ENCODE results near the gene GOLGA6L24.
"Not testable (repeated sequence)": the region's sequence is repeated elsewhere in the genome, so short reads cannot be mapped to it uniquely, and the experiment has no call there.

GOLGA6L24 gene

DNA sequence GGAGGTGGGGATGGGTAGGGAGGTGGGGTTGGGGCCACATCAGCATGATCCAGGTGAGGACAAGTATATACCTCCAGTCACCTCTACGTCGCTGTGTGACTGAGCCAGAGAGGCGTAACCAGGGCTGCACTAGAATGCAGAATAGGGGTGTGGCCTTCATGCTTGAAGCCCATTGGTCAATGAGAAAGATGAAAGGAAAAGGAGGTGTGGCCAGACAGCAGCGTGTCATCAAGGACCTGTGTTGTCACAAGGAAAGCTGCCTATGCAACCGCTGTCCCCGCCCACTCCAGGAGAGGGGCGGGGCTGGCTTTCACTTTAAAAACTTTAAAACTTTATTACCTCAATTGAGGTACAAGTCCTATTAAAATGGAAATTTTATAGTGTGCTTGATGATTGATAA lies at the start of gene GOLGA6L24:
TSS of gene GOLGA6L24 (minus strand) at position 101 of the 400 bp plus-strand sequence. CDS start at position 40, 61 bp downstream.
- DNase-seq: not testable (repeated sequence)

GRCh38 chr15:28402774-28403435 lies 45.0 kb upstream of the GOLGA6L24 start:
- not testable (repeated sequence) for DNase-seq

DNA sequence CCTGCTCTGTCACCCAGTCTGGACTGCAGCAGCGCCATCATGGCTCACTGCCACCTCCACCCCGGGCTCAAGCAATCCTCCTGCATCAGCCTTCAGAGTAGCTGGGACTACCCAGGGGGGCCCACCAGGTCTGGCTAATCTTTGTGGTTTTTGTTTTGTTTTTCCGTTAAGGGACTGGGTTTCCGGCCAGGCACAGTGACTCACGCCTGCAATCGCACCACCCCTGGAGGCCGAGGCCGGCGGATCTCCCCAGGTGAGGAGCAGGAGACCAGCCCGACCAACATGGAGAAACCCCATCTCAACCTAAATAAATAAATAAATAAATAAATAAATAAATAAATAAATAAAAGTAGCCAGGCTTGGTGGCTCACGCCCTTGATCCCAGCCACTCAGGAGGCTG lies 38.1 kb upstream of the GOLGA6L24 start:
- not testable (repeated sequence) for DNase-seq

DNA sequence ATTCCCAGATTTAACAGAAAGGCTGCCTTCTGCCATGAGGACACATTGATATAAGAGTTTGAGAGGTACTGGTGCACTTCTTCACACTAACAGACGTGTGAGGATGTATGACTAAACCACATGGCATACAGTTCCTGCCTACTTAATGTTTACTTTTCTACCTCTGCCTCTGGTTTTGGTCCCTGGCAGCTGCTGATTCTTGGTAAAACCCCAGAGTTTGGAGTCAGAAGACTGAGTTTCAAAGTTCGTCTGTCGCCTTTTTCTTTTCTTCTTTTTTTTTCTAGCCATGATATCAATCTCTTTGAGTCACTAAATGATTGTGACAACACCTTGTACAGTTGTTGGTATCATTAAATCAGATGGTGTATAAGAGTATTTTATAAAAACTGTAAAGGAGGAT lies 22.2 kb upstream of the GOLGA6L24 start:
- not testable (repeated sequence) for DNase-seq

GRCh38 chr15:28378364-28378763 lies 20.5 kb upstream of the GOLGA6L24 start, which contains the start of gene GOLGA8F:
GOLGA8F (plus strand) TSS chr15:28378664; CDS start chr15:28378762, 98 bp downstream.
- DNase-seq: not testable (repeated sequence)

DNA sequence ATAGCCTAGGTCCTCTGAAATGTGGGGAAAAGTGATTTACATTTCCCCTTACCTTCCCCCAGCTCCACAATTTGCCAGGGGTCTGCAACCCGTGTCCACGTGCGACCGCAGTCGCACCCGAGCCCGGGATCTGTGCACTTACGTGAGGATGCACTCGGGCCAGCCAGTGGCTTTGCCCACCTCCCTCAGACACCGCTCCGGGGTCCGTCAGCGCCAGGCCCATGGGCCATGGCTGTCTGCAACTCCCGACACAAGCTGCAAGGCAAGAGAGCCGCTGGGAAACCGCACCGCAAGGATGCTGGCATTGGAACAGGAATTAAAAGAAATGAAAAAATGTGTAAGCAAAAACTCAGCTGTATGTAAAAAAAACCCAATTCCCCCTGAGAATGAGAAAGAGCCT lies 7.6 kb upstream of the GOLGA6L24 start:
- DNase-seq: not testable (repeated sequence)

DNA sequence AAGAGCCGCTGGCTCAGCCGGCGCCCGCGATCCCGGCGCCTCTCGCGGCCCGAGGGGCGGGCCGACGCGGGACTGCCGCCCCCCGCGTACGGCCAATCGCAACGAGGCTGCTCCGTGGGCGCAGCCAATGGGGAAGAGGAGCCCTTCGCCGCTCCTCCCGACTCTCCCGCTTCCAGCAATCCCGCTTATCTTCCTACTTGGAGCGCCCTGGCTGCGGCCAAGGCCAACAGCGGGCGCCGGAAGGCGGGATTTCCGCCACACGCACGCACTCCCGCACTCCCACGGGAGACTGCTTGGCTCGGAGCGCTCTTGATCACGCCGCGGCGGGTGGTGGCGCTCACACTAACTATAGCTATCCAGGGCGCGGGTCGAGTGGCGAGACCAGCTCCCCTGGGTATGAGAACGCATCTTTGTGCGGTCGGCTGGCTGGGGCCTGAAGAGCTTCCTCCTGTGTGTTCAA lies 35.7 kb downstream of the GOLGA6L24 start, which contains the start of gene HERC2:
TSS of gene HERC2 (minus strand) at position 51 of the 460 bp plus-strand sequence. CDS start 746 bp downstream, outside the sequence.
- DNase-seq: not testable (repeated sequence)

DNA sequence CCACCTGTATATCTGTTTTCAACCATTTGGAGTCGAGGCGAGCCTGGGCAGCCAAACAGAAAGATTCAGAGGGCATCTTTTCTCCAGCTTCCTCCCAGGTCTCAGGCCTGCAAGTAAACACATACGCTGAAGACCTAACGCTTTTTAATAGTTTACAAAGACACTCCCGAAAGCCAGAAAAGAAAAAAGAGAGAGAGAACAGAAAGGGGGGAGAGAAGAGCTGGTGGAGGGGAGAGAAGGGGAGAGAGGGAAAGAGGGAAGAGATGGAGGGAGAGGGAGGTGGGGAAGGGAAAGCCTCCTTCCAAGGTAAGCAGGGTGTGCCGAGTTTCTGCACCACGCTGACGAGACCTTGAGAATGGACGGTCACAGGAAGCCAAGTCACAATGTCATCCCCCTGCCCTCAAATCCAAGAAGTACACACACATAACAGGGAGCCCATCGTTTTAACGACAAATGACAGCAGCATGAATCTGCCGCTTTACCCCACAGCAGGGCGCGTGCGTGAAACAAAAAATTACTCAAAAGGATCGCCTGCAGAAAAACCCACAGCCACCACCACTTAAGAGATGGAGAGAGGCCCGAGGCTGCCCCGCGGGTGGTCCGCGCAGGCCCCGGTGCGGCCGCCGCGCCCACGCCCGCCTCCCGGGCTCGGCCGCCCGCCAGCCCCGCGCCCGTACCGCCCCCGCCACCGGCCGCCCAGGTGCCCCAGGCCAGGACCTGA lies 36.4 kb downstream of the GOLGA6L24 start:
- not testable (repeated sequence) for DNase-seq

DNA sequence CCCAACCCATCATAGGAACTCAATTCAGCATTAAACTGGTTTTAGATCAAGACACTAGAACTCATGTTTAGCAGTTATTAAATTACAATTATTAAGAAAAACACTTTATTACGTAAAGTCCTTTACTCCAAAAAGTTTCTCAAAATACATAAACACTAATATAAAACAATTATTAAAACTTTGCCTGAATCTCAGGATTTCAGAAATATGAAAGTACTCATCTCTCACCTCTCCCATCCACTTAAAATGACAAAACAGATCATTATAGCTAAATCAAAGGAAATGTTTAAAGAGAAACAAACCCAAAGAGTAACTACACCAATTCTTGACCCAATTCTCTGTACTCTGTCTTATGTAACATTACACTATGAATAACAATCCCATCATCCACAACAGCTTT lies 38.2 kb downstream of the GOLGA6L24 start:
- DNase-seq: not testable (repeated sequence)

- DNase-seq: not testable (repeated sequence)
Measured at GRCh38 chr15:28318828-28319227, 39.1 kb downstream of the GOLGA6L24 start.

DNA sequence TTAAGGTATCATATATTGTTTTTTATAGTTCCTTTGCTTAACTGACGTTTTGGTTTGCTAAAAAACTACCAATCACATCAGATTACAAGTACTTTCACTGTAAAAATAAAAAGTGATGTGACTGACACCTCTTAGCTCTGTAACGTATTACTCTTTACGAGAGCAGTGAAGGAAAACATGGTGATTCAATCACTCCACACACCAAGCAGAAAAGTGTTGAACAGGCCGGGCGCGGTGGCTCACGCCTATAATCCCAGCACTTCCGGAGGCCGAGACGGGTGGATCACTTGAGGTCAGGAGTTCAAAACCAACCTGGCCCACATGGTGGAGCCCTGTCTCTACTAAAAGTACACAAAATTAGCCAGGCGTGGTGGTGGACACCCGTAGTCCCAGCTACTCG lies 39.8 kb downstream of the GOLGA6L24 start:
- not testable (repeated sequence) for DNase-seq

- DNase-seq: not testable (repeated sequence)
Measured at GRCh38 chr15:28316958-28317357, 40.9 kb downstream of the GOLGA6L24 start.

DNA sequence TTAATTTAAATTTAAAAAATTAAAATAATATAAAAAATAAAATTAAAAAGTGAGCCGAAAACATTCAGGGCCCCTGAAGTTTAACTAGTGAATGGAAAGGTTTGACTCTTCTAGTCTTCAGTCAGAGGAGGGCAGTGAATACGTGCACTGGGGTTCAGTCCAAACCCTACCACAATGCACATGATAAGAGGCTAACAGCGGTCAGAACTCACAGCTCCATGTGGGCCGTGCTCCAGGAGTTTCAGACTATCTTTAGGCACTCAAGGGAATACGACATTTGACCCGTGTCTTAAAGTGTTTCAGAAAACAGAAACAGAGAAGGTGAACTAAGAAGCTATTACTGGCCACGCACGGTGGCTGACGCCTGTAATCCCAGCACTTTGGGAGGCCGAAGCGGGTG lies 47.4 kb downstream of the GOLGA6L24 start:
- not testable (repeated sequence) for DNase-seq

DNA sequence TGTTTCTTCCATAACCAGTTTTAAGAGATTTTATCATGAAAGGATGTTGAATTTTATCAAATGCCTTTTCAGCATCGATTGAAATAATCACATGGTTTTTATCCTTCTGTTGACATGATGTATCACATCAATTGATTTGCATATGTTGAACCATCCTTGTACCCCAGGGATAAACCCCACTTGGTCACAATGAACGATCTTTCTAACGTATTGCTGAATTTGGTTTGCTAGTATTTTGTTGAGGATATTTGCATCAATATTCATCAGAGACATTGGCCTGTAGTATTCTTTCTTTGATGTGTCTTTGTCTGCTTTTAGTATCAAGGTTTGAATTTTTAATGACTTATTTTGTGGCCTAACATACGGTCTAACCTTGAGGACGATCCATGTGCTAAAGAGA lies 49.2 kb downstream of the GOLGA6L24 start:
- DNase-seq: not testable (repeated sequence)

Data from NCI-H446 (cell line).